DMS 273 (cell line): ENCODE data around the gene GRIK1.

Experiments
- DNase-seq: peaks from one replicate; lab custom pipeline; 2025; ENCODE audit not compliant: unreplicated experiment; lab: John Stamatoyannopoulos, UW

GRIK1 gene

GRCh38 chr21:29550205-29550604 lies 389.6 kb downstream of the GRIK1 start:
- no peak for DNase-seq

- no peak for DNase-seq
These were observed 390.2 kb downstream of the GRIK1 start for GRCh38 chr21:29549614-29550013.

GRCh38 chr21:29547998-29548397 lies 391.8 kb downstream of the GRIK1 start:
- no peak for DNase-seq

DNA sequence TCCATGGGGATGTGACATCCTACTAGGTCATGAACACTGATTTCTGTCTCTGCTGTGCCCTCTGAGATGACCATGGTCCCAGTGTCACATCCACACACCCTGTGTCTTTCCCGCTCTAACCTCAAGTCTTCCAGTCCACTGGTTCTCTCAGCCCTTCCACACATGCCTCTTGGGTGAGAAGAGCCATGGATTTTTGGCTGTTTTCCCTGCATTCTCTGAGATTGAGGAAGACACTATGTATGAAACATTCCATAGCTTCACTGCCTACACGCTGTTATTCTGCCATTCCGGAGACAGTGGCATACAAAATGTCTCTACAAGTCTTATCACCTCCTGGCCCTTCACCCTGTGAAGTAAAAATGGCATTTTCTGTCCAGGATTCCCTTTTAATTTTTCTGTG lies 393.7 kb downstream of the GRIK1 start:
- DNase-seq, result no peak

DNA sequence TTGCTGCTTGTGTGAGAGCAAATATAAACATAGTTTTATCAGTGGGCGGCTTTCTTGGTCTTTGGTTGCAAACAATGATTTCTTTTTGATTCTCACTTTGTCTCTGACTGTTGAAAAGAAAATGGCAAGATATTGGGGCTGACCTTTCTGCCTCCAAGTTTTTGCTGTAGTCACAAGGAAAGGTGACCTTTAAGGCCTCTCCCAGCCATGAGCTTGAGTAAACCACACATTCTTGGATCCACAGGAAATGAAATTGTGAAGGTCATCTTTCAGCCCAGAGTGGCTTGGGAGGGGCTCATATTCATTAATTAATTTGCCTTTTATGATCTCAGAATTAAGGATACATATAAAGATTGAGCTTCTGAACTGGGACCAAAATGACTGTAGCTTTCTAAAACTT lies 399.5 kb downstream of the GRIK1 start:
- no peak for DNase-seq

- no peak for DNase-seq
These were observed 401.7 kb downstream of the GRIK1 start for GRCh38 chr21:29538115-29538514.

- DNase-seq, result no peak
These were observed 405.3 kb downstream of the GRIK1 start for GRCh38 chr21:29534448-29534847.

GRCh38 chr21:29529139-29529538 lies 410.7 kb downstream of the GRIK1 start:
- no peak for DNase-seq

DNA sequence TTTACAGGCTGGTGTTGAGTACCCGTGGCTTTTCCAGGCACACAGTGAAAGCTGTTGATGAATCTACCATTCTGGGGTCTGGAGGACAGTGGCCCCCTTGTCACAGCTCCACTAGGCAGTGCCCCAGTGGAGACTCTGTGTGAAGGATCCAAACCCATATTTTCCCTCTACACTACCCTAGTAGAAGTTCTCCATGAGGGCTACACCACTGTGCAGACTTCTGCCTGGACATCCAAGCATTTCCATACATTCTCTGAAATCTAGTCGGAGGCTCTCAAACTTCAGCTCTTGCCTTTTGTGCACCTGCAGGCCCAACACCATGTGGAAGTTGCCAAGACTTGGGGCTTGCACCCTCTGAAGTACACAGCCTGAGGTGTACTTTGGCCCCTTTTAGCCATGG lies 413.3 kb downstream of the GRIK1 start:
- DNase-seq, result peak; percentile 8

DNA sequence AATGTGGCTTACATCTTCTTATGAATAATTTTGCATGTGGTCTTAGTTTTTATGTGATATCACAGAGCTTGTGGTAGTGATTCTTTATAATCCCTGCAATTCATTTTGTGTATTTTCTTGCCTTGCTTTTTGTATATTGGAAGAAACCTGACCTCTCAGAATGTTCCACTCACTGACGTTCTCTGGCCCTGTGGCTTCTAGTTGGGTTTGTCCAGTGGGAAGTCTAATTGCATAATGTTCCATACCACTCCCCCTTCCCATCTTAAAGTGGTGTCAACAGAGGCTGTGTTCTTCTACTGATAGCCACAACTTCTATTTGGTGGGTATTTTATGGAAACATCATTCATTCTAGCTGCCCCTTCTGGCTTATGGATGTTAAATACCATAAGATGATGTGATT lies 415.7 kb downstream of the GRIK1 start:
- no peak for DNase-seq

DNA sequence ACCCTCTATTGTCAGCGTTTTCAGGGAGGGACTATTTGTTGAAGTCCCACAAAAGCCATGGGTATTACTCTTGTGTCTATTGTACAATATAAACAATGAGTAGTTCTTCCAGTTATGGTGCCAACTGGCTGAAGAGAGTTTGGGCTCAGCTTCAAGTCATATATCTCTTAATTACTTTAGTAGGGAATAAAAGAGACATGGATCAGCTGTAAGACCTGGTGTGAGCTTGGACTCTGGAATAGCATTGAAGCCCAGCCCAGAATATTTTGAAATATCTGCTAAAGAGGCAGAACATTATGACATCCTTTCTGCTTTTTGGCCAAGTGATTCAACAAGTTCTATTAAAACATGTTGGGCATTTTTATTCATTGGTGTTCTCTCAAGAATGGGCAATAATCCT lies 416.1 kb downstream of the GRIK1 start:
- no peak for DNase-seq

DNA sequence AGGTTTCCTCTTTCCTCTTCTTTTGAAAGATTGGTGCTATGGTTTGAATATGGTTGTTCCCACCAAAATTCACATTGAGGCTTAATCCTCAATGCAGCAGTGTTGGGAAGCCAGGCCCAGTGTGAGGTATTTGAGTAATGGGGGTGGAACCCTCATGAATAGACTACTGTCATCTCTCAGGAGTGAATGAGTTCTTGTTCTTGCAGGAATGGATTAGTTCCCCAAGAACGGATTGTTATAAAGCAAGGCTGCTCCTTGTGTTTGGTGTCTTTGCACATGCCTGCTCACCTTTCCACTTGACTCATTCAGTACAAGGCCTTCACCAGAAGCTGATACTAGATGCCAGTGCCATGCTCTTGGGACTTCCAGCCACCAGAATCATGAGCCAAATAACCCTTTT lies 417.9 kb downstream of the GRIK1 start:
- no peak for DNase-seq

DNA sequence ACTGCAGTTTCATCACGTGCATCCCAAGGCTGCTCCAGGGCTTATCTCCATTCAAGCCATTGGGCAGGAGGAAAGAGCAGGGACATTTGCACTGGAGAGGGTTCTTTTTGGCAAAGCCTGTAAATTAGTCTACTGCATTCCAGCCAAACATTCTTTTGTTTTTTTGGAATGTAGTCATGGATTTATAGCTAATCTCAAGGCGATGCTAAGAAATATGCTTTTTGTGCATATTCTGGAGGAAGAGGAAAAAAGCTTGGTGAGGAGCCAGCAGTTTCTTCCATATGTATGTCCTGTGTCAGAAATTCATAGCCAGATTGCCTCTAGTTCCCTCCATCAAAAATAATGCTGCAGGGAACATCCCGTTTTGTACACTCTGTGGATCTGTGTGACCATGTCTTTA lies 419.6 kb downstream of the GRIK1 start:
- DNase-seq, result no peak

GRCh38 chr21:29514652-29515247 lies 425.0 kb downstream of the GRIK1 start:
- no peak for DNase-seq

- DNase-seq, result no peak
These were observed 426.3 kb downstream of the GRIK1 start for GRCh38 chr21:29513535-29513934.

- no peak for DNase-seq
These were observed 428.7 kb downstream of the GRIK1 start for GRCh38 chr21:29511096-29511495.

DNA sequence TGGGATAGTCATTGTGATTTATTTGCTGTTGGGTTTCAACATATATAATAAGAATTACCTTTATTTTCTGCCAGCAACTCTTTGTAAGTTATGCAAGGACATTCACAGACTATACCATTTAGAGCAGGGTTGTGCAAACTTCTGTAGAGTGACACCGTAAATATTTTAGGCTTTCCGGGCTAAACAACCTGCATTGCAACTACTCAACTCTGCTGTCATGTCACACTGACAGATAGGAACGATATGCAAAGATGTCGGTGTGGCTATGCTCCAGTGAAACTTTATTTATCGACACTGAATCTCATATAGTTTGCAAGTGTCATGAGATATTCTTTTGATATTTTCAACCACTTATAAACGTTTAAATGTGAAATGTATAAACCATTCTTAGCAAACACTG lies 430.7 kb downstream of the GRIK1 start:
- DNase-seq, result no peak

GRCh38 chr21:29508301-29508700 lies 431.5 kb downstream of the GRIK1 start:
- no peak for DNase-seq

GRCh38 chr21:29506947-29507346 lies 432.8 kb downstream of the GRIK1 start:
- no peak for DNase-seq

GRCh38 chr21:29506214-29506613 lies 433.6 kb downstream of the GRIK1 start:
- no peak for DNase-seq

GRCh38 chr21:29504751-29505321 lies 435.0 kb downstream of the GRIK1 start:
- DNase-seq, result no peak

DNA sequence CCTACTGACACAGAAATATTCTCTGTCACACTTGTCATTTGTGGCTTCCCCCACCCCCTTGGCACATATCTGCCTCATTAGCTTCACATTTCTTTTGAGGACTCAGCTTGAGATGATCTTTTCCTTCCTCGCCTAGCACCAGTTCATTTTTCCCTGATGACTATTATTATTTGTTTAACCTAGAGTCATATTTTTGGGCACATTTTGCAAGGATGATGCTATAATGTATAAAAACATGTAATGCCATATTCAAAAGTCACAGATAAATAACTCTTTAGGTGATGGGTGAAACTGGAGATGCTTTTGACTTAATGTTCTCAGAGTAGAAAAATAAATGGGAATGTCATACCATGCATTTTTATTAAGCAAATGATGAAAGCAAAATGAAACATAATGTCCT lies 438.3 kb downstream of the GRIK1 start:
- no peak for DNase-seq

- DNase-seq, result peak; percentile 79
These were observed 440.0 kb downstream of the GRIK1 start for GRCh38 chr21:29499734-29500343.
